ENCODE measurements around the gene HNRNPF.

DNA sequence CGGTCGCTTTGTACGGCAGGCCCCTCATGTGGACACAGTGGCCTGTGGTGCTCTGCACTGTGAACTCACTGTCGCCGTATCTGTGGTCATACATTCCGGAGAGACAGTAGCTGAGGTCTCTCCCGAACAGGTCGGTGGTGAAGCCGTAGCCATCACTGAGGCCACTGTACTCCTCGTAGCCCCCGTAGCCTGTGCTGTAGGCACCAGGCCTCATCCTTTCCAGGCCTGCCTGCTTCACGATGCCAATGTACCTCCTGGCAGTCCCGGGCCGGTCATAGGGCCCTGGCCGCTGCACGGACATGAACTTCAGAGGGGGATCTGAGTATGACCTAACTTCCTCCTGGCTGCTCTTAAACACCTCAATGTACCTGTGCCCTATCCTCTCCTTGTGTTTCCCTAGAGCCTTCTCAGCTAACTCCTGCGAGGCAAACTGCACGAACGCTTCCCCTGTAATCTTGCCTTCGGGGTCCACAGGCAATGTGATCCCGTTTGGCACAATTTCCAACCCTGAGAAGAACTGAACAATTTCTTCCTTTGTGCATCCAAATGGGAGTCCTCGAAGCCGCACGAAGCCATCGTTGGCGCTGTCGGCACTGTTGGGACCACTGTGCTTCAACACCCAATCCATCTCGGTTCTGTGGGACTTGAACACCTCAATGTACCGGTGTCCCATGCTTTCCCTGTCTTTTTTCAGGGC is 21.9 kb downstream of the HNRNPF start:
- no peak for TF ChIP-seq SIN3A (IDR thresholded peaks at IDR 0.05; ENCODE audit: low read depth)
- TF ChIP-seq, protein P1, sequence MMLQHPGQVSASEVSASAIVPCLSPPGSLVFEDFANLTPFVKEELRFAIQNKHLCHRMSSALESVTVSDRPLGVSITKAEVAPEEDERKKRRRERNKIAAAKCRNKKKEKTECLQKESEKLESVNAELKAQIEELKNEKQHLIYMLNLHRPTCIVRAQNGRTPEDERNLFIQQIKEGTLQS (IDR thresholded peaks at IDR 0.05) = no peak
